Activated naive CD4-positive, alpha-beta T cell treated with anti-CD3 and anti-CD28 coated beads, Interleukin-2, amount 10 ng/mL, durations not matched to agents 7 days and 5 days (primary cell): Measurements from ENCODE around the gene TTLL12.

Experiments
- CTCF ChIA-PET: fragments of 350-600 bp; sonication (Branson Sonifier 250); formaldehyde crosslinking; loops from one replicate; lab custom pipeline; 2021; ENCODE audit warnings: antibody characterized with exemption; lab: Charles Lee
- DNase-seq: peaks from one replicate; pipeline ENCODE4 v3.0.0-alpha.2; 2020
- H3K27ac Mint-ChIP-seq: one replicate; pipeline ENCODE4 v1.8.0; 2021; ENCODE audit warnings: mild to moderate bottlenecking, moderate library complexity, mixed read lengths
- H3K27me3 Mint-ChIP-seq: one replicate; pipeline ENCODE4 v1.8.0; 2021; ENCODE audit warnings: mild to moderate bottlenecking, mixed read lengths
- H3K36me3 Mint-ChIP-seq: one replicate; pipeline ENCODE4 v1.8.0; 2021; ENCODE audit warnings: mixed read lengths
- H3K4me1 Mint-ChIP-seq: one replicate; pipeline ENCODE4 v1.8.0; 2021; ENCODE audit warnings: mixed read lengths
- H3K4me3 Mint-ChIP-seq: one replicate; pipeline ENCODE4 v1.8.0; 2021; ENCODE audit warnings: mild to moderate bottlenecking, moderate library complexity, mixed read lengths
- H3K9me3 Mint-ChIP-seq: one replicate; pipeline ENCODE4 v1.8.0; 2021; ENCODE audit warnings: mixed read lengths

The TTLL12 gene

DNA sequence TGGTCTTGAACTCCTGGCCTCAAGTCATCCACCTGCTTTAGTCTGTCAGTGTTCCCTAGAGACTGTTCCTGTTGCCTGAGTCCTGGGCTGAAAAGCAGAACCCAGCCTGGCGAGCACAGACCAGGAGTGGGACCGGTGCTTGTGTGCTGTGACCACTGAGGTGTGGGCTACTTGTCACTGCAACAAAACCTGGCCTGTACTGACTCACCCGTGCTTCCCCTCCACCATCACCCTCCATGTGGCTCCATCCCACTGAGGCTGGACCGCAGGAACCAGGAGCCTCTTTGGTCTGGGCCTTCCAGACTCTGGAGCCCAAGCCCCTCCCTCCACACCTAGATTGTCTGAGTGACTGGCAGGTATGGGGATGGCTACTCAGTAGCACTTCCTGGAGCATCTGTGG, 52.4 kb downstream of the TTLL12 start:
- H3K27me3 Mint-ChIP-seq = no peaks in the 10 kb centered on the region
- CTCF ChIA-PET = interaction anchor here (1.0 kb wide), 1 partner anchor 23 kb away, joined by 3 read pairs; no protein-coding TSS in a partner anchor
- H3K4me3 Mint-ChIP-seq = no peak overlapping the region
- H3K27ac Mint-ChIP-seq = no peak overlapping the region
- H3K9me3 Mint-ChIP-seq = no peaks in the 10 kb centered on the region
- no peak for DNase-seq
- peaks cover 19% of the 10 kb centered on the region for H3K36me3 Mint-ChIP-seq
- H3K4me1 Mint-ChIP-seq = no peaks in the 10 kb centered on the region

DNA sequence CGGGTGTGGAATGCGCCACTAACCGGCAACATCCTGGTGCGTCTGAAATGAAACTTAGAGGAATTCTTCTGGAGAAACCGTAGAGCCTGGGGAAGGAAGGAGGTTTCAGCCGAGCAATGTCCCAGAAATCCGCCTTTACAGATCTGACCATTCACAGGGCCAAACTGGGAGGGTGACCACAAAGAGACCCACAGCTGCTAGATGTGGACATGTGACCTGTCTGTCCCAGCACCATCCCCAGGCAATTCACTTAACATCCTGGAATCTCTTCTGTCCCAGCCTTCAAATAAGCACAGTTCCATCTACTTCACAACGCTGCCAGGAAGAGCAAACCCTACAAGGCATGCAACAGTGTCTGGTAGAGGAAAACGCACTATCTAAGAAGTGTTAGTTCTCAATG, 53.5 kb downstream of the TTLL12 start:
- CTCF ChIA-PET = no interaction called here
- Mint-ChIP-seq H3K27ac (peak overlapping the region; percentile 42), H3K4me1 (peaks cover 4% of the 10 kb centered on the region)

GRCh38 chr22:43131773-43132501, 55.0 kb downstream of the TTLL12 start:
- no peak for DNase-seq
- no peaks in the 10 kb centered on the region for H3K27me3 Mint-ChIP-seq
- H3K4me3 Mint-ChIP-seq = no peak overlapping the region
- H3K9me3 Mint-ChIP-seq = no peaks in the 10 kb centered on the region
- CTCF ChIA-PET = no interaction called here
- H3K36me3 Mint-ChIP-seq = peaks cover 17% of the 10 kb centered on the region
- H3K27ac Mint-ChIP-seq = no peak overlapping the region
- peaks cover 8% of the 10 kb centered on the region for H3K4me1 Mint-ChIP-seq

More for the DNA sequence above, 53.5 kb downstream of the TTLL12 start:
- no peak for DNase-seq
- Mint-ChIP-seq H3K9me3 (no peaks in the 10 kb centered on the region), H3K4me3 (no peak overlapping the region), H3K36me3 (peaks cover 19% of the 10 kb centered on the region), H3K27me3 (no peaks in the 10 kb centered on the region)

DNA sequence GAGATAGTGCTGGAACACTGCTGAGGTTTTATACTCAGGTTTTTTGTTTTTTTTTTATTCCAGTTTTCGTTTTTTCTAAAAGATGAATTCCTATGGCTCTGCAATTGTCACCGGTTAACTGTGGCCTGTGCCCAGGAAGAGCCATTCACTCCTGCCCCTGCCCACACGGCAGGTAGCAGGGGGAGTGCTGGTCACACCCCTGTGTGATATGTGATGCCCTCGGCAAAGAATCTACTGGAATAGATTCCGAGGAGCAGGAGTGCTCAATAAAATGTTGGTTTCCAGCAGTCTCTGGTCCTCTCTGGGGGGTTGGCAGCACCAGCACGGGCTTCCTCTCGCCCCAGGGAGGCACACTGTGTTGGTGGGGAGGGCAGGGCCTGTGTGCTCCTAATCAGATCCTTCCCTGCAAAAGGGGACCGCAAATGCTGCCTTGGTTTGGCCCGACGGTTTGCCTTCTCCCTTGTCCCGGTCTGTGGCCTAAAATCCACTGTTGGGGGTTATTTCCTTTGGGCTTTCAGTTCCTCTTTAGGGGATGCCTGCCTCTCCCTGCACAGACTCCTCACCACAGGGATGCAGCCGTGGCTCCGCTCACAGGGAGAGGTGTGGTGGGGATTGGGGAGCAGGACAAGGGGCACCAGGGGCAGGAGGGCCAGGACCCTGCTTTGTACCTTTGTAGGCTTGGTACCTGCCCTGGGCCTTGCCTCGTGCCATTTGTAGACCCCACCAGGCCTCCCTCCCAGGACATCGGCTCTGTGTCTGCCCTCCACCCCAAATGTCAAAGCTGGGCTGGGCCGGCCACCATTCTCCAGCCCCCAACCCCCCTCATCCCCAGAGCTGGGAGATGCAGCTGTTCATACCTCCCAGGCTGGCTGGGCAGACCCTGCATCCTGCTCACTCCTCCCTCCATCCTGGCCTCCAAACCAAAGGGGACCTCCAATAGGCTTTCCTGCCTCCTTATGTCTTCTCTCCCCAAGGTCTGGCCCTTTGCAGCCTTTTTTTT, 57.2 kb downstream of the TTLL12 start:
- Mint-ChIP-seq H3K27ac (no peak overlapping the region), H3K4me3 (no peak overlapping the region), H3K9me3 (no peaks in the 10 kb centered on the region), H3K36me3 (peaks cover 8% of the 10 kb centered on the region), H3K27me3 (no peaks in the 10 kb centered on the region), H3K4me1 (peaks cover 10% of the 10 kb centered on the region)
- no peak for DNase-seq
- CTCF ChIA-PET = no interaction called here

GRCh38 chr22:43128928-43129424, 58.0 kb downstream of the TTLL12 start:
- Mint-ChIP-seq H3K4me3 (no peak overlapping the region), H3K4me1 (peaks cover 10% of the 10 kb centered on the region), H3K27me3 (no peaks in the 10 kb centered on the region), H3K9me3 (no peaks in the 10 kb centered on the region), H3K36me3 (peaks cover 7% of the 10 kb centered on the region), H3K27ac (no peak overlapping the region)
- CTCF ChIA-PET = no interaction called here
- no peak for DNase-seq

DNA sequence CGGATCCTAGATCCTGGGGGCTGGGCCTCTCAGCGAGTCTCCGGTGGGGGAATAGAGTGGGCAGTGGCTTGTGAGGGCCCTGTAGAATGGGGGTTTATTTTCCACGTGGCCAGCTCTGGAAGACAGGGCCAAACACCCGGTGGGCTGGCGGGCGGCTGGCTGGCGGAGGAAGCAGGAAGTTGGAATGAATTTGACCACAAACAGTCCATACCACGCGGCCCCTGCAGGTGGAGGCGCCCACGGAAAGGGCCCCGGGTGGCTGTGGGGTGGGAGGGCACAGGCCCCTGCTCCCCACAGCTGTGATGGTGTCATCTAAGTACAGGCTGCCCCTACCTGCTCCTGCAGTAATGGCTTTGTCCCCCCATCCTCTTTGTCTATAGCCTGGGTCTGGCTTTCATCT, 58.8 kb downstream of the TTLL12 start:
- peaks cover 10% of the 10 kb centered on the region for H3K4me1 Mint-ChIP-seq
- DNase-seq = no peak
- H3K36me3 Mint-ChIP-seq = peaks cover 4% of the 10 kb centered on the region
- H3K4me3 Mint-ChIP-seq = no peak overlapping the region
- H3K27me3 Mint-ChIP-seq = no peaks in the 10 kb centered on the region
- H3K27ac Mint-ChIP-seq = no peak overlapping the region
- H3K9me3 Mint-ChIP-seq = no peaks in the 10 kb centered on the region
- CTCF ChIA-PET = no interaction called here

GRCh38 chr22:43127166-43127908, 59.6 kb downstream of the TTLL12 start:
- Mint-ChIP-seq H3K36me3 (peaks cover 3% of the 10 kb centered on the region), H3K4me1 (peaks cover 10% of the 10 kb centered on the region), H3K27me3 (no peaks in the 10 kb centered on the region), H3K4me3 (no peak overlapping the region), H3K9me3 (no peaks in the 10 kb centered on the region), H3K27ac (no peak overlapping the region)
- CTCF ChIA-PET = no interaction called here
- no peak for DNase-seq

GRCh38 chr22:43126501-43127165, 60.3 kb downstream of the TTLL12 start:
- Mint-ChIP-seq H3K4me3 (no peak overlapping the region), H3K4me1 (peaks cover 10% of the 10 kb centered on the region), H3K9me3 (no peaks in the 10 kb centered on the region), H3K27me3 (no peaks in the 10 kb centered on the region), H3K27ac (no peak overlapping the region), H3K36me3 (no peaks in the 10 kb centered on the region)
- CTCF ChIA-PET = no interaction called here
- no peak for DNase-seq

- Mint-ChIP-seq H3K27me3 (peaks cover 3% of the 10 kb centered on the region), H3K36me3 (no peaks in the 10 kb centered on the region), H3K4me1 (no peaks in the 10 kb centered on the region), H3K27ac (no peak overlapping the region), H3K4me3 (no peak overlapping the region), H3K9me3 (no peaks in the 10 kb centered on the region)
- DNase-seq = no peak
- CTCF ChIA-PET = no interaction called here
These were observed 67.9 kb downstream of the TTLL12 start for GRCh38 chr22:43118953-43119458.

DNA sequence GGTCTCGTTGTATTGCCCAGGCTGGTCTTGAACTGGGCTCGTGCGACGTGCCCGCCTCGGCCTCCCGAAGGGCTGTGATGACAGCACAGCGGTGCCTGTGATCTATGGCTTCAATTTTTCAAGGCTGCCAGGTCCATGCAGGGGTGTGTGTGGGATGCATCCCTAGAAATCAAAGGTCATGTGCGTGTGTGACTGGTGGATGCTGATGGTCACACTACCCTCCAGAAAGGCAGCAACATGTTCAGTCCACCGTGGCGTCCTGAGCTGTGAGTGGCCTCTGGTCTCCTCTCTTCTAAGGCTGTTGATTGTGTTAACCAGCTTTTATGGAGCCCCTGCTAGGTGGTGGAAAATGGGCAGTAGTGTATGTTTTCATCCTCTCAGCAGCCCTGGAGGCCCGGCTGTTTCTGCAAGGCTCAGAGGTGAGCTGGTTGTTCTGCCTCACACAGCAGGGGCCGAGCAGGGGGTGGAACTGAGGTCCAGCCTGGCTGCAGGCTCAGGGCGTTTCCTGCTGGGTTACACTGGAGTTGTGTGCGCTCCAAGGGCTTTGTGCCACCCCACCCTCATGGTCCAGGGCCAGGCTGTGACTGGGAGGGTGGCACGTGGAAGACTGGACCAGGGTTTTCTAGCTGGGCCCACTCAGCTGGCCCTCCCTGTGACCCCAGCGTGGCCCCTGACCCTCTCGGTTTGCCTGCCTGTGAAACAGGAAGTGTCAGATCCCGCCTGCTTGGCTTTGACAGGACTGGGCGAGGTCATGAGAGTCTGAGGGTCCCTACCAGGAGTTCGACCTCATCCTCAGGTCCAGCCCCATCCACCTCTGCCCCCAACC, 68.7 kb downstream of the TTLL12 start:
- no peak overlapping the region for H3K27ac Mint-ChIP-seq
- no peaks in the 10 kb centered on the region for H3K9me3 Mint-ChIP-seq
- H3K36me3 Mint-ChIP-seq = no peaks in the 10 kb centered on the region
- no peak overlapping the region for H3K4me3 Mint-ChIP-seq
- CTCF ChIA-PET = no interaction called here
- peaks cover 9% of the 10 kb centered on the region for H3K27me3 Mint-ChIP-seq
- no peak for DNase-seq
- no peaks in the 10 kb centered on the region for H3K4me1 Mint-ChIP-seq

- Mint-ChIP-seq H3K4me1 (no peaks in the 10 kb centered on the region), H3K4me3 (no peak overlapping the region), H3K36me3 (no peaks in the 10 kb centered on the region), H3K27me3 (peaks cover 22% of the 10 kb centered on the region), H3K9me3 (no peaks in the 10 kb centered on the region), H3K27ac (no peak overlapping the region)
- DNase-seq = no peak
- CTCF ChIA-PET = no interaction called here
These were observed 70.0 kb downstream of the TTLL12 start for GRCh38 chr22:43116932-43117331.
